Kidney (tissue), 14 donors: Measurements from ENCODE around the gene PRSS50. TPM values are rescaled to one million over a fixed set of nuclear protein-coding genes. Genes with fewer than 3 reads are reported as not detected.
"Not testable (repeated sequence)": the region's sequence is repeated elsewhere in the genome, so short reads cannot be mapped to it uniquely, and the experiment has no call there.

Experiments
- DNase-seq, 5 donors: peaks; one replicate each; pipeline ENCODE4 v3.0.0-alpha.2; 2013 to 2020
- FAIRE-seq: peaks from 2 replicates; lab custom pipeline; 2012; peaks lifted over from hg19 to GRCh38; lab: Jason Lieb, UNC
- H3K27ac ChIP-seq, 2 donors: one replicate each; pipeline ENCODE4 v1.7.0; 2013; ENCODE audit warnings: low read depth in 2 of 2, low read length in 2 of 2, inconsistent platforms in 1 of 2
- H3K27me3 ChIP-seq: one replicate; pipeline ENCODE4 v1.7.1; 2013; ENCODE audit warnings: low read length, inconsistent platforms; ENCODE audit not compliant: control insufficient read depth, insufficient read depth
- H3K36me3 ChIP-seq, 3 donors: one replicate each; pipeline versions ENCODE4 v1.7.0 to v1.7.1; 2013; ENCODE audit warnings: low read length in 3 of 3, control low read depth in 1 of 3, inconsistent platforms in 1 of 3; ENCODE audit not compliant: insufficient read depth in 3 of 3, control insufficient read depth in 2 of 3
- H3K4me1 ChIP-seq, 3 donors: one replicate each; pipeline versions ENCODE4 v1.7.0 to v1.7.1; 2013; ENCODE audit warnings: low read length in 3 of 3, inconsistent platforms in 1 of 3, low read depth in 1 of 3; ENCODE audit not compliant: control insufficient read depth in 2 of 3, insufficient read depth in 2 of 3
- H3K4me3 ChIP-seq, 3 donors: one replicate each; pipeline versions ENCODE4 v1.7.0 to v1.8.1; 2013; ENCODE audit warnings: low read length in 3 of 3, control low read depth in 1 of 3, inconsistent platforms in 1 of 3
- H3K9ac ChIP-seq, 3 donors: one replicate each; pipeline versions ENCODE4 v1.7.0 to v1.7.1; 2013; ENCODE audit warnings: low read length in 3 of 3, control low read depth in 1 of 3, inconsistent platforms in 1 of 3
- H3K9me3 ChIP-seq, 3 donors: one replicate each; pipeline versions ENCODE4 v1.7.0 to v1.7.1; 2013; ENCODE audit warnings: low read length in 3 of 3, control low read depth in 1 of 3, inconsistent platforms in 1 of 3; ENCODE audit not compliant: control insufficient read depth in 2 of 3, insufficient read depth in 1 of 3
- CTCF ChIP-seq: IDR thresholded peaks from 3 replicates; pipeline ENCODE4 v1.5.1; 2012; ENCODE audit warnings: mild to moderate bottlenecking, moderate library complexity, borderline replicate concordance; ENCODE audit not compliant: insufficient read depth; ENCODE audit errors: extremely low read depth
- intact Hi-C: fragments of 100-400 bp; cut with DNase I; formaldehyde crosslinking; loops from one replicate; pipeline ENCODE4 v1.11.1; 2022
- polyA plus RNA-seq: library from polyadenylated mRNA; stranded (reverse); fragments of 350-450 nt; fragmentation: Illumina TruSeq; extraction: RNeasy Lipid Tissue Mini Kit (QIAGEN cat#74804); gene quantifications from one replicate; pipeline ENCODE4 v1.2.3, GENCODE V29; 2014; ENCODE audit warnings: low read depth, low replicate concordance; ENCODE audit not compliant: insufficient read depth
- total RNA-seq: library from RNA; stranded (reverse); fragmentation: NEBNext Ultra II Directional; extraction: Animal tissue kit (Norgen Biotek cat#: 25700); gene quantifications from one replicate; pipeline ENCODE4 v1.2.1, GENCODE V29; 2021
- donor health status: control.
- donor health status: control.
- donor health status: control.
- donor health status: control.
- donor health status: control.
- donor health status: DM: yes; HTN: yes; CAD: no.
- donor health status: Normal renal cell carcinoma (clear cell type).

Gene PRSS50
- total and polyA plus RNA-seq, 2 donors from 2014 or later: 0.19 to 0.35 TPM

DNA sequence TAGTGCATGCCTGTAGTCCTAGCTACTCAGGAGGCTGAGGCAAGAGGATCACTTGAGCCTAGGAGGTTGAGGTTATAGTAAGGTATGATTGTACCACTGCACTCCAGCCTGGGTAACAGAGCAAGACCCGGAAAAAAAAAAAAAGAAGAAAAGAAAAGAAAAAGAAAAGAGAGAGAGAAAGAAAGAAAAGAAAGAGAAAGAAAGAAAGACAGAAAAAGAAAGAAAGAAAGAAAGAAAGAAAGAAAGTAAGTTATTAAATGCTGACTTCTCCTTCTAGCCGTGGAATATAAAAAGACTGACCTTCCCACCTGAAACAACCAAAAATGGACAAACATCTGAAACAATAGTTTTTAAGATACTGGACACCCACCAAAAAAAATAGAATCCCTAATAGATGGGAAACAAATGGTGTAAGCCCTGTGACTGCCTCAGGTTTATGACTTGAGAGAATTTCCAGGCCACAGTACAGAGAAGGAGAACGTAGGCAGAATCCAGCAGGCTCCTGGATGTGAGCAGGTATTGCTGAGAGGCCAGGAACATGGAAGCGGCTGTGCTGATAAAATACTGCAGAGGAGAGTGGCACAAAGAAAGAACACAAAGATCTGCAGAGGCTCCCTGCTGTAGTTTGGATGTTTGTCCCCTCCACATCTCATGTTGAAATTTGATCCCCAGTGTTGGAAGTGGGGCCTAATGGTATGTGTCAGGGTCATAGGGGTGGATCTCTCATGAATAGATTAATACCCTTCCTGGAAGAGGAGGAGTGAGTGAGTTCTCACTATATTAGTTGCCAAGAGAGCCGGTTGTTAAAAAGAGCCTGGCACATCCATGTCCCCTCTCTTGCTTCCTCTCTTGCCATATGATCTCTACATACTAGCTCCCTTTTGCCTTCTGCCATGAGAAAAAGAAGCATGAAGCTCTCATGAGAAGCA lies 41.8 kb upstream of the PRSS50 start:
- H3K27ac ChIP-seq: no peak overlapping the region
- DNase-seq: peak in 3 of 5 donors; percentile 29 to 42 (median 41)
- H3K9ac ChIP-seq: no peak overlapping the region
- no peaks in the 10 kb centered on the region for H3K4me1 ChIP-seq
- peaks cover 0 to 2% (median 0%) of the 10 kb centered on the region in 3 donors for H3K9me3 ChIP-seq
- TF ChIP-seq CTCF: no peak
- H3K27me3 ChIP-seq: no peaks in the 10 kb centered on the region
- no peak for FAIRE-seq
- no peaks in the 10 kb centered on the region for H3K36me3 ChIP-seq
- intact Hi-C loops: no loop called here
- H3K4me3 ChIP-seq: no peak overlapping the region

- no peak for DNase-seq
- intact Hi-C loops: no loop called here
Measured at GRCh38 chr3:46756642-46757041, 39.0 kb upstream of the PRSS50 start.

DNA sequence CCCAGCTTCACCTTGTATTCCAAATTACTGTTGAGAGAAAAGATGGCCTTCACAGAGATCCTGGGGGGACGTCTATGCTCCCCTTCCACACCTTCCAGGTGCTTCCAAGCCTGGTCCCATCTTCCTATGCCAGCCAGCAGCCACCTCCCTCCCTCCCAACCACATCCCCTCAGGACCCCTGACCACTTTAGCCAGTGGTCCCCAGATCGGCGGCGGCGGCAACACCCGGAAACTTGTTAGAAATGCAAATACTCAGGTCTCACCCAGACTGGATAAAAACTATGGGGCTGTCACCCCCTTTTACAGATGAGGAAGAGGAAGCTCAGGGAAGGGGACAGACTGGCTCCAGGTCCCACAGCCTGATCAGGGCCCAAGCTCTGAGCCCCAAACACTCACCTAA lies 38.0 kb upstream of the PRSS50 start:
- no peaks in the 10 kb centered on the region for H3K9me3 ChIP-seq
- no peak for FAIRE-seq
- no peak overlapping the region for H3K9ac ChIP-seq
- no peak overlapping the region for H3K4me3 ChIP-seq
- no peaks in the 10 kb centered on the region for H3K27me3 ChIP-seq
- no peak for DNase-seq
- intact Hi-C loops: no loop called here
- H3K4me1 ChIP-seq: no peaks in the 10 kb centered on the region
- no peak for TF ChIP-seq CTCF
- H3K27ac ChIP-seq: no peak overlapping the region
- no peaks in the 10 kb centered on the region for H3K36me3 ChIP-seq

More at GRCh38 chr3:46756642-46757041, 39.0 kb upstream of the PRSS50 start:
- Histone ChIP-seq H3K27me3 (no peaks in the 10 kb centered on the region), H3K27ac (no peak overlapping the region), H3K9ac (no peak overlapping the region), H3K9me3 (no peaks in the 10 kb centered on the region), H3K4me1 (no peaks in the 10 kb centered on the region), H3K4me3 (no peak overlapping the region), H3K36me3 (no peaks in the 10 kb centered on the region)
- no peak for FAIRE-seq
- TF ChIP-seq CTCF: no peak

- H3K9ac ChIP-seq, DNase-seq, intact Hi-C loops: not testable (repeated sequence)
Measured at GRCh38 chr3:46753127-46753526, 35.5 kb upstream of the PRSS50 start.

More at GRCh38 chr3:46753127-46753526, 35.5 kb upstream of the PRSS50 start:
- not testable (repeated sequence) for H3K9me3 ChIP-seq, H3K27ac ChIP-seq, FAIRE-seq, H3K4me1 ChIP-seq, H3K4me3 ChIP-seq, H3K27me3 ChIP-seq, H3K36me3 ChIP-seq
